ENCODE results near the gene RBP7.
"Not testable (repeated sequence)": the region's sequence is repeated elsewhere in the genome, so short reads cannot be mapped to it uniquely, and the experiment has no call there.

The RBP7 gene

GRCh38 chr1:9990944-9991343, 6.1 kb upstream of the RBP7 start:
- Histone ChIP-seq H3K4me2 (ENCODE audit: low read length) (no peak overlapping the region), H3K36me3 (replicated peaks; ENCODE audit: low read depth, low read length) (no peaks in the 10 kb centered on the region), H3K27ac (ENCODE audit: low read length) (no peak overlapping the region), H3K4me1 (ENCODE audit: low read length) (no peaks in the 10 kb centered on the region), H3K9ac (ENCODE audit: low read length) (no peak overlapping the region), H4K20me1 (ENCODE audit: insufficient read depth, low read length) (no peaks in the 10 kb centered on the region), H3K27me3 (ENCODE audit: low read depth, low read length) (peaks cover 6% of the 10 kb centered on the region; the same call in 1 of the 2 replicates), H3K79me2 (ENCODE audit: low read length) (no peaks in the 10 kb centered on the region), H2AFZ (ENCODE audit: low read depth, low read length) (no peak overlapping the region), H3K4me3 (ENCODE audit: low read length) (no peak overlapping the region), H3K9me3 (ENCODE audit: insufficient read depth, low read length) (no peaks in the 10 kb centered on the region)
- TF ChIP-seq CTCF (IDR thresholded peaks at IDR 0.05; ENCODE audit: low read depth, low read length) (no peak), EZH2phosphoT487 (IDR thresholded peaks at IDR 0.05; ENCODE audit: low read depth) (no peak)

- TF ChIP-seq CTCF (IDR thresholded peaks at IDR 0.05; ENCODE audit: low read depth, low read length) (no peak), EZH2phosphoT487 (IDR thresholded peaks at IDR 0.05; ENCODE audit: low read depth) (no peak)
- Histone ChIP-seq H3K9ac (ENCODE audit: low read length) (no peak overlapping the region), H3K4me2 (ENCODE audit: low read length) (no peak overlapping the region), H2AFZ (ENCODE audit: low read depth, low read length) (no peak overlapping the region), H3K4me1 (ENCODE audit: low read length) (no peaks in the 10 kb centered on the region), H3K79me2 (ENCODE audit: low read length) (no peaks in the 10 kb centered on the region), H3K9me3 (ENCODE audit: insufficient read depth, low read length) (no peaks in the 10 kb centered on the region), H3K36me3 (replicated peaks; ENCODE audit: low read depth, low read length) (no peaks in the 10 kb centered on the region), H4K20me1 (ENCODE audit: insufficient read depth, low read length) (no peaks in the 10 kb centered on the region), H3K27me3 (ENCODE audit: low read depth, low read length) (peaks cover 6% of the 10 kb centered on the region; the same call in 1 of the 2 replicates), H3K4me3 (ENCODE audit: low read length) (no peak overlapping the region), H3K27ac (ENCODE audit: low read length) (no peak overlapping the region)
Measured at GRCh38 chr1:9992910-9993309, 4.1 kb upstream of the RBP7 start.

DNA sequence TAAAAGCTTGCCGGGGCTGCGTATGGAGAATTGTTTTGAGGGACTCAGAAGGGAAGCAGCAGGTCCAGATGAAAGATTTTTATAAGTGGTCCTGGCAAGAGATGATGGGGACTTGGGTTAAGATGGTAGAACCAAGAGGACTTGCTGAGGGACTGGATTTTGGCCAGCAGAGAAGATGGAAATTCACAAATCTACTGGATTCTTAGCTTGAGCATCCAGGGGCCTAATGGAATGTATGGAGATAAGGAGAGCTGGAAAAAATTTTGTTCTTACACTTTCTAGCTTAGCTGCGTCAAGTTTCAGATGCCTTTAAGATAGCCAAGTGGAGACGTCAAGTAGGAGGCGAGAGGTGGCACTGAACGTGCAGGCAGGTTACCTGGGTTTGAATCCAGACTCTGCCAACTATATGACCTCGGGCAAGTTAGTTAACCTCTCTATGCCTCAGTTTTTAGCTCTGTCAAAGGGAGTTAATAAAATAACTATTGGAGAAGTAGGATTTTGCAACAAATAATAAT, 3.4 kb upstream of the RBP7 start:
- no peak overlapping the region for H2AFZ ChIP-seq (ENCODE audit: low read depth, low read length)
- H3K9me3 ChIP-seq (ENCODE audit: insufficient read depth, low read length): no peaks in the 10 kb centered on the region
- H4K20me1 ChIP-seq (ENCODE audit: insufficient read depth, low read length): no peaks in the 10 kb centered on the region
- H3K4me2 ChIP-seq (ENCODE audit: low read length): no peak overlapping the region
- H3K27ac ChIP-seq (ENCODE audit: low read length): no peak overlapping the region
- no peak overlapping the region for H3K9ac ChIP-seq (ENCODE audit: low read length)
- no peaks in the 10 kb centered on the region for H3K36me3 ChIP-seq (replicated peaks; ENCODE audit: low read depth, low read length)
- no peak for TF ChIP-seq CTCF (IDR thresholded peaks at IDR 0.05; ENCODE audit: low read depth, low read length)
- no peak for TF ChIP-seq EZH2phosphoT487 (IDR thresholded peaks at IDR 0.05; ENCODE audit: low read depth)
- peaks cover 6% of the 10 kb centered on the region; the same call in 1 of the 2 replicates for H3K27me3 ChIP-seq (ENCODE audit: low read depth, low read length)
- H3K79me2 ChIP-seq (ENCODE audit: low read length): no peaks in the 10 kb centered on the region
- H3K4me1 ChIP-seq (ENCODE audit: low read length): no peaks in the 10 kb centered on the region
- H3K4me3 ChIP-seq (ENCODE audit: low read length): no peak overlapping the region

DNA sequence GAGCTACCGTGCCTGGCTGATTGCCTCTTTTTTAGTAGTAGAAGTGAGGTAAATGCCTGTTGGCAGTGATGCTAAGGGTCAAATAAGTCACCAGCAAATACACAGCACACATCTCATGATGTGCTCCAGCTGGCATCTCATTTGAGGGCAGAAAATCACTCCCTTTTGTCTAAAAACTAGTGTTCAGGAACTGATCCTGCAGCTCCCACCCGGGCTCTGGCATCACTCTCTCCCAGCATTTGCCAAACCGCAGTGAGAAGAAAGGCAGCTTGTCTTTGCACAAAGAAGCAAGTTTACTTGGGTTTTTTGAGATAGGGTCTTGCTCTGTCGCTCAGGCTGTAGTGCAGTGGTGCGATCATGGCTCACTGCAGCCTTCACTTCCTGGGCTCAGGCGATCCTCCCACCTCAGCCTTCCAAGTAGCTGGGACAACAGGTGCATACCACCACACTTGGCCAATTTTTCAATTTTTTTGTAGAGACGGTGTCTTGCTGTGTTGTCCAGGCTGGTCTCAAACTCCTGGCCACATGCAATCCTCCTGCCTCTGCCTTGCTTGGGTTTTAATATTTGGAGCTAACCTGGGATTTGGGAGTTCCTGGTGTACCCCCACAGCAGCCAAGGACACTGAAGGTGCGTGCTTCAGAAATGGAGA, 4.1 kb downstream of the RBP7 start:
- Histone ChIP-seq H3K4me3 (ENCODE audit: low read length) (no peak overlapping the region), H3K27ac (ENCODE audit: low read length) (no peak overlapping the region), H3K9me3 (ENCODE audit: insufficient read depth, low read length) (no peaks in the 10 kb centered on the region), H4K20me1 (ENCODE audit: insufficient read depth, low read length) (no peaks in the 10 kb centered on the region), H3K36me3 (replicated peaks; ENCODE audit: low read depth, low read length) (no peaks in the 10 kb centered on the region), H3K79me2 (ENCODE audit: low read length) (no peaks in the 10 kb centered on the region), H3K9ac (ENCODE audit: low read length) (no peak overlapping the region), H3K4me2 (ENCODE audit: low read length) (no peak overlapping the region), H3K4me1 (ENCODE audit: low read length) (no peaks in the 10 kb centered on the region), H3K27me3 (ENCODE audit: low read depth, low read length) (no peaks in the 10 kb centered on the region), H2AFZ (ENCODE audit: low read depth, low read length) (no peak overlapping the region)
- no peak for TF ChIP-seq CTCF (IDR thresholded peaks at IDR 0.05; ENCODE audit: low read depth, low read length)
- no peak for TF ChIP-seq EZH2phosphoT487 (IDR thresholded peaks at IDR 0.05; ENCODE audit: low read depth)

- not testable (repeated sequence) for H3K9me3 ChIP-seq (ENCODE audit: insufficient read depth, low read length); H3K4me2 ChIP-seq (ENCODE audit: low read length); H3K27ac ChIP-seq (ENCODE audit: low read length); H3K9ac ChIP-seq (ENCODE audit: low read length); H3K79me2 ChIP-seq (ENCODE audit: low read length); H3K27me3 ChIP-seq (ENCODE audit: low read depth, low read length); H3K36me3 ChIP-seq (replicated peaks; ENCODE audit: low read depth, low read length); H3K4me1 ChIP-seq (ENCODE audit: low read length); H2AFZ ChIP-seq (ENCODE audit: low read depth, low read length); H4K20me1 ChIP-seq (ENCODE audit: insufficient read depth, low read length); H3K4me3 ChIP-seq (ENCODE audit: low read length)
Measured at GRCh38 chr1:10005248-10005647, 8.2 kb downstream of the RBP7 start.
